HepG2 (cell line): ENCODE measurements around the gene GAS2L2. TPM values are rescaled to one million over a fixed set of nuclear protein-coding genes. Genes with fewer than 3 reads are reported as not detected.
A peak's percentile ranks its signal among the peaks of the same experiment; 100 is the strongest.

Experiments
- ATF3 ChIP-seq: sonication (generic); formaldehyde crosslinking; IDR thresholded peaks from 2 replicates; pipeline ENCODE4 v1.4.0; 2020; ENCODE audit warnings: missing genetic modification reagents
- CAMTA2 ChIP-seq: sonication (generic); formaldehyde crosslinking; IDR thresholded peaks from 2 replicates; pipeline ENCODE4 v1.4.0; 2020; ENCODE audit warnings: mild to moderate bottlenecking, missing genetic modification reagents, borderline replicate concordance
- DRAP1 ChIP-seq: IDR thresholded peaks from 2 replicates; pipeline ENCODE4 v1.6.1; 2016; ENCODE audit warnings: missing genetic modification reagents, missing compliant biosample characterization
- ELF3 ChIP-seq: IDR thresholded peaks from 2 replicates; pipeline ENCODE4 v1.6.1; 2016; ENCODE audit warnings: missing genetic modification reagents, missing compliant biosample characterization
- FOXP1 ChIP-seq, 2 experiments: fragments of 450-650 bp in 1 of 2; IDR thresholded peaks; 2 replicates each; pipeline ENCODE4 v1.6.1; 2017 to 2018; ENCODE audit warnings: antibody characterized with exemption in 1 of 2
- GABPA ChIP-seq, 2 experiments: IDR thresholded peaks; 2 replicates each; pipeline ENCODE4 v1.6.1; 2011 to 2016; ENCODE audit warnings: low read depth in 2 of 2, low read length in 1 of 2, missing biosample characterization in 1 of 2, missing genetic modification characterization in 1 of 2
- HOXA3 ChIP-seq: sonication (generic); formaldehyde crosslinking; IDR thresholded peaks from 2 replicates; pipeline ENCODE4 v1.5.0; 2020; ENCODE audit warnings: missing genetic modification reagents
- ISX ChIP-seq: sonication (generic); formaldehyde crosslinking; conservative IDR thresholded peaks from 2 replicates; pipeline ENCODE4 v1.5.0; 2020; ENCODE audit warnings: missing genetic modification reagents
- MAF1 ChIP-seq: sonication (generic); formaldehyde crosslinking; IDR thresholded peaks from 2 replicates; pipeline ENCODE4 v1.5.0; 2020; ENCODE audit warnings: missing genetic modification reagents, borderline replicate concordance
- NRL ChIP-seq: sonication (generic); formaldehyde crosslinking; IDR thresholded peaks from 2 replicates; pipeline ENCODE4 v1.5.0; 2020; ENCODE audit warnings: missing genetic modification reagents, mild to moderate bottlenecking, moderate library complexity, borderline replicate concordance
- RBAK ChIP-seq: sonication (generic); formaldehyde crosslinking; IDR thresholded peaks from 2 replicates; pipeline ENCODE4 v1.5.1; 2020; ENCODE audit warnings: mild to moderate bottlenecking, missing genetic modification reagents
- ZBTB40 ChIP-seq, 2 experiments: fragments of 450-650 bp in 1 of 2; sonication (generic) in 1 of 2; formaldehyde crosslinking in 1 of 2; IDR thresholded peaks; 2 replicates each; pipeline versions ENCODE4 v1.6.1 to v1.8.0; 2016 to 2022; ENCODE audit warnings: antibody characterized with exemption in 1 of 2, mild to moderate bottlenecking in 1 of 2, missing genetic modification reagents in 1 of 2
- ZNF121 ChIP-seq: sonication (generic); formaldehyde crosslinking; IDR thresholded peaks from 2 replicates; pipeline ENCODE4 v1.5.0; 2020; ENCODE audit warnings: mild to moderate bottlenecking, missing genetic modification reagents
- ZNF597 ChIP-seq: sonication (generic); formaldehyde crosslinking; IDR thresholded peaks from 2 replicates; pipeline ENCODE4 v1.5.0; 2020; ENCODE audit warnings: missing genetic modification reagents
- ZNF710 ChIP-seq: sonication (generic); formaldehyde crosslinking; IDR thresholded peaks from 2 replicates; pipeline ENCODE4 v1.5.0; 2020; ENCODE audit warnings: mild to moderate bottlenecking, missing genetic modification reagents, borderline replicate concordance
- ZNF737 ChIP-seq: sonication (generic); formaldehyde crosslinking; IDR thresholded peaks from 2 replicates; pipeline ENCODE4 v1.5.0; 2020; ENCODE audit warnings: missing genetic modification reagents, mild to moderate bottlenecking, borderline replicate concordance
- ZNF768 ChIP-seq: sonication (generic); formaldehyde crosslinking; IDR thresholded peaks from 2 replicates; pipeline ENCODE4 v1.4.0; 2020; ENCODE audit warnings: missing genetic modification reagents
- polyA plus RNA-seq, 8 experiments: library from polyadenylated mRNA; depleted of rRNA in 3 of 8; stranded (reverse) in 7 of 8; unstranded in 1 of 8; fragments of >200 nt; fragmentation: Illumina TruSeq in 4 of 8; extraction: Trizol in 4 of 8; gene quantifications; 2 replicates each; pipeline versions ENCODE4 v1.2.1 to v1.2.3, GENCODE V29; 2011 to 2016; ENCODE audit warnings: low read depth in 4 of 8, missing spikeins in 1 of 8, mixed read lengths in 1 of 8; ENCODE audit not compliant: insufficient read depth in 1 of 8
- total RNA-seq, 5 experiments: library from RNA; depleted of rRNA; stranded (reverse); fragments of >200 nt; fragmentation: Illumina TruSeq; extraction: Trizol; gene quantifications; 2 replicates each; pipeline ENCODE4 v1.2.3, GENCODE V29; 2016; ENCODE audit warnings: low read depth in 1 of 5

Gene GAS2L2
- total and polyA plus RNA-seq, 2 of the 13 experiments (the other 11 are each of a cell fraction or from before 2014, with no cell fraction given) = not detected

- TF ChIP-seq ZNF710 (CRISPR knock-in tag) (peak; percentile 32; the same call in 1 of the 2 replicates), ATF3 (no peak), ISX (CRISPR knock-in tag) (no peak), DRAP1 (no peak), FOXP1 (IDR thresholded peaks at IDR 0.05) (no peak), FOXP1 (CRISPR knock-in tag; IDR thresholded peaks at IDR 0.05) (no peak), ZBTB40 (IDR thresholded peaks at IDR 0.05) (no peak), ZBTB40 (CRISPR knock-in tag; IDR thresholded peaks at IDR 0.05) (no peak), ZNF768 (CRISPR knock-in tag) (no peak), ZNF121 (CRISPR knock-in tag) (no peak), ZNF737 (CRISPR knock-in tag) (no peak), ELF3 (peak; percentile 24; the same call in 1 of the 2 replicates), GABPA (IDR thresholded peaks at IDR 0.05; ENCODE audit: low read depth, low read length) (no peak), GABPA (CRISPR knock-in tag; IDR thresholded peaks at IDR 0.05; ENCODE audit: low read depth) (no peak), CAMTA2 (CRISPR knock-in tag) (no peak), NRL (CRISPR knock-in tag) (no peak), HOXA3 (CRISPR knock-in tag) (no peak), ZNF597 (CRISPR knock-in tag) (no peak), RBAK (no peak), MAF1 (CRISPR knock-in tag) (no peak)
These were observed 8.6 kb upstream of the GAS2L2 start (continued) for GRCh38 chr17:35761601-35762000.
